ENCODE results near the gene FBLN2.

FBLN2 gene

DNA sequence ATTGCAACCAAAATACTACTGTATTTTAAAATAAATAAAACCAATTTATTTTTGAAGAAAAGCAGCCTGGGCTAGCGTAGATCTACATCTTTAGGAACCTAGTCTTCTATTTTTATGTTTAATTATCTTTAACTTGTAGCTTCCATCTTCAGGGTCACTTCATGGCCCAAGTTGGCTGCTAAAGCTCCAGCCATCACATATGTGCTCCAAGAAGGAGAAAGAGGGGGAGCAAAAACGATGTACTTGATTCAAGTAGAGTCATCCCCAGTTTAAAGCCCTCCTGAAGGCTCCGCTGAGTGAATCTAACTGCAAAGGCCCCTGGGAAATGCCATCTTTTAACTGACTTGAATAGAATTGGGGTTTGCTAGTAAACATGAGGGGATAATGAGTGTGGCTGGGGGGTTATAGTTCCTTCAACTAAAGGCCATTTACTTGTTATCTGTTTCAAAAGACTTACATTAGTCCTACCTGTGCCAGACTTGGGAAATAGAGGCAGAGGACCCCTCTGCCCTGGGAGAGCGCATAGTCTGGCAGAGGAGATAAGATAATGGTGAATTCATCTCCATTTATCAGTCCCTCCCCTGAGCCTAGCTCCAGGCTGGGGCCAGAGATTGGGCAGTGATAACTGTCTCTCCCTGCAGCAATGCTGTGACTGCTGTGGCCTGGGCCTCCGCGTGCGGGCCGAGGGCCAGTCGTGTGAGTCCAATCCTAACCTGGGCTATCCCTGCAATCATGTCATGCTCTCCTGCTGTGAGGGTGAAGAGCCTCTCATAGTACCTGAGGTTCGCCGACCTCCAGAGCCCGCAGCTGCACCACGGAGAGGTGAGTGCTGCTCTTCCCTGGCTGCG lies 64.6 kb downstream of the FBLN2 start:
- H3K27ac ChIP-seq: no peak overlapping the region
- TF ChIP-seq, protein P1, sequence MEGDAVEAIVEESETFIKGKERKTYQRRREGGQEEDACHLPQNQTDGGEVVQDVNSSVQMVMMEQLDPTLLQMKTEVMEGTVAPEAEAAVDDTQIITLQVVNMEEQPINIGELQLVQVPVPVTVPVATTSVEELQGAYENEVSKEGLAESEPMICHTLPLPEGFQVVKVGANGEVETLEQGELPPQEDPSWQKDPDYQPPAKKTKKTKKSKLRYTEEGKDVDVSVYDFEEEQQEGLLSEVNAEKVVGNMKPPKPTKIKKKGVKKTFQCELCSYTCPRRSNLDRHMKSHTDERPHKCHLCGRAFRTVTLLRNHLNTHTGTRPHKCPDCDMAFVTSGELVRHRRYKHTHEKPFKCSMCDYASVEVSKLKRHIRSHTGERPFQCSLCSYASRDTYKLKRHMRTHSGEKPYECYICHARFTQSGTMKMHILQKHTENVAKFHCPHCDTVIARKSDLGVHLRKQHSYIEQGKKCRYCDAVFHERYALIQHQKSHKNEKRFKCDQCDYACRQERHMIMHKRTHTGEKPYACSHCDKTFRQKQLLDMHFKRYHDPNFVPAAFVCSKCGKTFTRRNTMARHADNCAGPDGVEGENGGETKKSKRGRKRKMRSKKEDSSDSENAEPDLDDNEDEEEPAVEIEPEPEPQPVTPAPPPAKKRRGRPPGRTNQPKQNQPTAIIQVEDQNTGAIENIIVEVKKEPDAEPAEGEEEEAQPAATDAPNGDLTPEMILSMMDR (conservative IDR thresholded peaks at IDR 0.05): no peak

DNA sequence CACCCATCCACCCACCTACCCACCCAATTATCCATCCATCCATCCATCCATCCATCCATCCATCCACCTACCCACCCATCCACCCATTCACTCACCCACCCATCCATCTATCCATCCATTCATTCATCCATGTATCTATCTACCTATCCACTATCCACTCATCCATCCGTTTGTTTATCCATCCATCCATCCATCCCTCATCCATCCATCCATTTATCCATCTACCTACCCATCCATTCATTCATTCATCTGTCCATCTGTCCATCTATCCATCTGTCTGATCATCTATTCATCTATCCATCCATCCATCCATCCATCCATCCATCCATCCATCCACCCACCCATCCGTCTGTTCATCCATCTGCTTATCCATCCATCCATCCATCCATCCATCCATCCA lies 65.7 kb downstream of the FBLN2 start:
- TF ChIP-seq, protein P1 (conservative IDR thresholded peaks at IDR 0.05): no peak
- H3K27ac ChIP-seq: no peak overlapping the region

DNA sequence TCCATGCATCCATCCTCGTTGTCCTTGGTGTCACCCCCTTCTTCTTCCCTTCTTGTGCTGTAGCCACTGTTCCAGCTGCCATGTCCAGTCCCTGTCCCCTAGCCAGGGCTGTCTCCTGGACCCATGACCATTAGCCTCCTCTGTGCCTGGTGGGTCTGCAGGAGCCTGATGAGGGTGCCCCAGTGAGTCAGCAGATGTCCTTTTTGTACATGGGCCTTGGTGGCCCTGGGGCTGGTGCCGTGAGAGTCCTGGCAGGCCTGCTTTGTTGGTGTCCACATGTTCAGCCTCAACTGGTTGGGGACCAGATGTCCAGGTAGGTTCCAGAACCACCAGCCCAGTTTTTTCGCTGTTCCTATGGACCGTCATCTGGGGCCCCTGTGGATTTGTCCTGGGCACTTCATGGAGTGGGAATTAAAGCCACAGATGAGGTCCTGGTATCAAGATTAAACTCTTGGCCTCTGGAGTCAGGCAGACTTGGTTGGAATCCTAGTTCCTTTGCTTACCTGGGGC lies 66.1 kb downstream of the FBLN2 start:
- H3K27ac ChIP-seq: no peak overlapping the region
- TF ChIP-seq, protein P1 (conservative IDR thresholded peaks at IDR 0.05): no peak

DNA sequence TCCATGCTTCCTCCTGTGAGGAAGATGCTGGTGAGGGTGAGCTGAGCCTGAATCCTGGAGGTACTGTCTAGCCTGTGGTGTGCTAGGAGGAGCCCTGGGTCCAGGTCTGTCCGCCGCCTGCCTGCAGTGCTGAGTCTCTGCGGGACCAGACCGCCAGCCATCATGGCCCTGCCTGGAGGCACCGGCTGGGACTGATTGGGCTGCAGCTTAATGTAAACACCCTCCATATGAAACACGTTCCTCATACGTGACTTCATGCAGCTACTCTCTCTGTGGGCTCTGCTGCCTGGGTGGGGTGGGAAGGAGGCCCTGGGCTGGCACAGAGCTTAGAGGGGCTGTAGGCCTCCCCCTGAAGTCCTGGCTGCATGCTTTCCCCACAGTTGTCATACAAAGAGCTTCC lies 67.4 kb downstream of the FBLN2 start:
- no peak overlapping the region for H3K27ac ChIP-seq
- TF ChIP-seq, protein P1 (conservative IDR thresholded peaks at IDR 0.05): no peak

DNA sequence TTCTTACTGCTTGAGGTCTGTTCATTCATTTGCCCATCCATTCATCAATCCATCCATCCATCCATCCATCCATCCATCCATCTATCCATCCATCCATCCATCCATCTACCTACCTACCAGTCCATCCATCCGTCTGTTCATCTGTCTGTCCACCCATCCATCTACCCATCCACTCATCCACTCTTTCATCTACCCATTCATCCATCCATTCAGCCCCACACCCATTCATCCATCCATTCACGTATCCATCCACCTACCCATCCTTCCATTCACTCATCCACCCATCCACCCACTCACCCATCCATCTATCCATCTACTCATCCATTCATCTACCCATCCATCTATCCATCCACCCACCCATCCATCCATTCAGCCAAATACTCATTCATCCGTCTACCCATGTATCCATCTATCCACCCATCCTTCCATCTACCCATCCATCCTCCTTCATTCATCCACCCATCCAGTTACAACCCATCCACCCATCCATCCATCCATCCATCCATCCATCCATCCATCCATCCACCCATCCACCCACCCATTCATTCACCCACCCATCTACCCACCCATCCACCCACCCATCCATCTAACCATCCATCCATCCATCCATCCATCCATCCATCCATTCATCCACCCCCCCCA lies 68.3 kb downstream of the FBLN2 start:
- TF ChIP-seq, protein P1 (conservative IDR thresholded peaks at IDR 0.05): no peak
- H3K27ac ChIP-seq: no peak overlapping the region

DNA sequence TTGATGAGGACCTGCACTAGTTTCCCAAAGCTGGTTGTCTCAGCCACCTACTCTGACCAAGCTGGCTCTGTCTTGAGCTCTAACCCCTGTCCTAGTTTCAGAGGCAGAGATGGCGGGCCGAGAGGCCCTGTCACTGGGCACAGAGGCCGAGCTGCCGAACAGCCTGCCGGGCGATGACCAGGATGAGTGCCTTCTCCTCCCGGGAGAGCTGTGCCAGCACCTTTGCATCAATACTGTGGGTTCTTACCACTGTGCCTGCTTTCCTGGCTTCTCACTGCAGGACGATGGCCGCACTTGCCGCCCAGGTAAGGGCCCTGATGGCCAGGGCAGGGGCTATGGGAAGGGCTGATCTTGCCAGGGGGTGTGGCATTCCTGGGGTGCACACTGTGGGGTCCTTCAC lies 69.1 kb downstream of the FBLN2 start:
- TF ChIP-seq, protein P1 (conservative IDR thresholded peaks at IDR 0.05): no peak
- H3K27ac ChIP-seq: no peak overlapping the region

DNA sequence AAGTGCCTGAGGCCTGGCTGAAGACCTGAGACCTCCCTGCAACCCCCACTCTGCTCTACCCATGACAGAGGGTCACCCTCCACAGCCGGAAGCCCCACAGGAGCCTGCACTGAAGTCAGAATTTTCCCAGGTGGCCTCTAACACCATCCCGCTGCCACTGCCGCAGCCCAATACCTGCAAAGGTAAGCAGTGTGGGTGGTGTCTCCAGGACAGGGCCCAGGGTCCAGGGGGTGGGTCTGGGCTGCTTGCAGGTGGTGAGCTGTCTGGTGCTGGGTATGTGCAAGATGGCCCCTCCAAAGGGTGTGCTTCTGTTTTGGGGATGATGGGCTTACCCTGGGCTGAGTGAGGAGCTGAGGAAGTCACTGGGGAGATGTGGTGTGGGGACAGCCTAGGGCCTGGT lies 69.9 kb downstream of the FBLN2 start:
- H3K27ac ChIP-seq: no peak overlapping the region
- TF ChIP-seq, protein P1 (conservative IDR thresholded peaks at IDR 0.05): no peak

Measured in VCaP (cell line).